GM12878 (cell line): ENCODE results near the gene CTR9. TPM values are rescaled to one million over a fixed set of nuclear protein-coding genes. Genes with fewer than 3 reads are reported as not detected.

Experiments
- ATAC-seq: fragments of 200-7000 bp; cut with Tn5 transposase; 3 replicates; pipeline ENCODE4 v1.9.1; 2020; ENCODE audit warnings: mild to moderate bottlenecking, moderate library complexity
- BruUV-seq: library from RNA; stranded (reverse); fragments of 400-500 nt; replicated peaks from 2 replicates; lab custom pipeline; 2021; lab: Mats Ljungman, UMichigan
- CTCF ChIA-PET: fragments of 300-600 bp; sonication (Branson Sonifier 250); formaldehyde crosslinking; extraction: SDS; loops from one replicate; lab custom pipeline; 2021; ENCODE audit warnings: inconsistent platforms; lab: Yijun Ruan, JAX
- POLR2A ChIA-PET: fragments of 350-600 bp; formaldehyde crosslinking; extraction: SDS; loops from one replicate; lab custom pipeline; 2021; ENCODE audit warnings: inconsistent platforms; lab: Charles Lee
- RAD21 ChIA-PET: fragments of 300-600 bp; sonication (Branson Sonifier 250); formaldehyde crosslinking; loops from one replicate; lab custom pipeline; 2023; ENCODE audit warnings: antibody characterized with exemption; ENCODE audit not compliant: unreplicated experiment; lab: Charles Lee
- SMC1A ChIA-PET: fragments of 300-600 bp; sonication (Branson Sonifier 250); formaldehyde crosslinking; loops from one replicate; lab custom pipeline; 2023; ENCODE audit not compliant: unreplicated experiment, uncharacterized antibody; lab: Charles Lee
- DNase-seq: peaks from one replicate; pipeline ENCODE4 v3.0.0-alpha.2; 2011; ENCODE audit warnings: low read depth, low spot score
- FAIRE-seq: peaks from 3 replicates; lab custom pipeline; 2011; peaks lifted over from hg19 to GRCh38; lab: Jason Lieb, UNC
- H2AFZ ChIP-seq: 2 replicates; pipeline ENCODE4 v1.6.0; 2011; ENCODE audit warnings: low read depth, low read length, control low read depth; ENCODE audit not compliant: control insufficient read depth
- H3K27ac ChIP-seq: 2 replicates; pipeline ENCODE4 v1.5.1; 2011; ENCODE audit warnings: control low read depth; ENCODE audit not compliant: control insufficient read depth, insufficient read depth
- H3K27me3 ChIP-seq, 2 experiments: replicated peaks in 1 of 2; 2 replicates each; pipeline versions ENCODE4 v1.6.0 to v1.6.1; 2011; ENCODE audit warnings: low read length in 1 of 2; ENCODE audit not compliant: control insufficient read depth in 2 of 2, insufficient read depth in 2 of 2
- H3K36me3 ChIP-seq, 2 experiments: 2 replicates each; pipeline ENCODE4 v1.5.1; 2011; ENCODE audit warnings: low read length in 1 of 2; ENCODE audit not compliant: control insufficient read depth in 2 of 2, insufficient read depth in 2 of 2
- H3K4me1 ChIP-seq: 2 replicates; pipeline ENCODE4 v1.6.1; 2011; ENCODE audit warnings: mild to moderate bottlenecking, low read length, moderate library complexity, mixed read lengths; ENCODE audit not compliant: control insufficient read depth, insufficient read depth
- H3K4me2 ChIP-seq: 2 replicates; pipeline ENCODE4 v1.6.0; 2011; ENCODE audit warnings: control low read depth; ENCODE audit not compliant: control insufficient read depth, insufficient read depth
- H3K4me3 ChIP-seq: fragments of 200-600 bp; sonication (generic); 2 replicates; pipeline ENCODE4 v1.5.1; 2016
- H3K79me2 ChIP-seq: 2 replicates; pipeline ENCODE4 v1.6.0; 2011; ENCODE audit warnings: low read length; ENCODE audit not compliant: control insufficient read depth, insufficient read depth
- H3K9ac ChIP-seq: 2 replicates; pipeline ENCODE4 v1.8.0; 2011; ENCODE audit warnings: low read length, control low read depth, mixed read lengths; ENCODE audit not compliant: control insufficient read depth, insufficient read depth
- H3K9me3 ChIP-seq: replicated peaks from 3 replicates; pipeline ENCODE4 v1.5.1; 2011; ENCODE audit warnings: mild to moderate bottlenecking, low read length; ENCODE audit not compliant: control insufficient read depth, insufficient read depth
- H4K20me1 ChIP-seq: 2 replicates; pipeline ENCODE4 v1.6.0; 2011; ENCODE audit not compliant: control insufficient read depth, insufficient read depth
- CBX5 ChIP-seq: sonication (generic); IDR thresholded peaks from 2 replicates; pipeline ENCODE4 v1.6.1; 2016; ENCODE audit warnings: low read depth, moderate library complexity, mild to moderate bottlenecking, inconsistent platforms
- GATAD2B ChIP-seq: fragments of 450-650 bp; conservative IDR thresholded peaks from 2 replicates; pipeline ENCODE4 v1.6.1; 2017; ENCODE audit warnings: low read depth, mild to moderate bottlenecking, moderate library complexity
- HDAC6 ChIP-seq: fragments of 200-600 bp; sonication (generic); IDR thresholded peaks from one replicate; pipeline ENCODE4 v1.8.0; 2017; ENCODE audit warnings: antibody characterized with exemption; ENCODE audit not compliant: unreplicated experiment
- JUNB ChIP-seq: IDR thresholded peaks from 2 replicates; pipeline ENCODE4 v1.6.1; 2016; ENCODE audit warnings: antibody characterized with exemption, mild to moderate bottlenecking
- RAD51 ChIP-seq: fragments of 450-650 bp; IDR thresholded peaks from 2 replicates; pipeline ENCODE4 v1.6.1; 2016; ENCODE audit warnings: moderate library complexity, mild to moderate bottlenecking, inconsistent platforms
- SP1 ChIP-seq: IDR thresholded peaks from one replicate; pipeline ENCODE4 v1.6.1; 2011; ENCODE audit warnings: low read depth, low read length
- TCF3 ChIP-seq: IDR thresholded peaks from 2 replicates; pipeline ENCODE4 v1.6.1; 2012; ENCODE audit warnings: low read depth, mild to moderate bottlenecking, low read length, borderline replicate concordance; ENCODE audit not compliant: insufficient read depth
- TCF7 ChIP-seq: IDR thresholded peaks from 2 replicates; pipeline ENCODE4 v1.6.1; 2014; ENCODE audit warnings: antibody characterized with exemption, borderline replicate concordance
- ZNF207 ChIP-seq: fragments of 450-650 bp; IDR thresholded peaks from 2 replicates; pipeline ENCODE4 v1.6.1; 2014; ENCODE audit warnings: antibody characterized with exemption, mild to moderate bottlenecking, borderline replicate concordance
- ZNF622 ChIP-seq: fragments of 450-650 bp; IDR thresholded peaks from 2 replicates; pipeline ENCODE4 v1.6.1; 2017; ENCODE audit warnings: mild to moderate bottlenecking, inconsistent platforms
- WGBS: methylation state at CpG from one replicate; pipeline ENCODE4 v1.1.6; 2016; ENCODE audit warnings: low lambda C conversion rate; ENCODE audit not compliant: insufficient replicate concordance, insufficient coverage; ENCODE audit errors: missing lambda C conversion rate; 5-methylcytosine and 5-hydroxymethylcytosine counted together
- in situ Hi-C: fragments of 300-500 bp; cut with MboI; formaldehyde crosslinking; loops from 9 replicates; pipeline ENCODE4 v1.14.3; 2018; ENCODE audit warnings: mixed read lengths
- intact Hi-C: fragments of 100-400 bp; cut with micrococcal nuclease; formaldehyde crosslinking; loops from one replicate; pipeline ENCODE4 v1.14.2; 2022; ENCODE audit not compliant: unreplicated experiment
- polyA plus RNA-seq, 11 experiments: library from polyadenylated mRNA; depleted of rRNA in 4 of 11; unstranded in 6 of 11; stranded (reverse) in 5 of 11; fragments of >200 nt; fragmentation: Nextera tagmentation in 4 of 11; fragmentation: Illumina TruSeq in 1 of 11; extraction: Ambion mirVana in 4 of 11; extraction: Trizol in 1 of 11; gene quantifications; 1 replicate in 1 of 11; 2 replicates in 10 of 11; pipeline versions ENCODE4 v1.2.1 to v1.2.3, GENCODE V29; 2011 to 2016; ENCODE audit warnings: inconsistent platforms in 2 of 11, missing spikeins in 2 of 11, low read depth in 1 of 11
- total RNA-seq, 4 experiments: library from RNA; depleted of rRNA in 3 of 4; stranded (reverse); fragments of >200 nt in 3 of 4; fragmentation: Illumina TruSeq in 1 of 4; extraction: Trizol in 1 of 4; gene quantifications; 2 replicates each; pipeline versions ENCODE4 v1.2.1 to v1.2.3, GENCODE V29; 2013 to 2021
- TF ChIP-seq, protein P1 (sequence below): IDR thresholded peaks from 2 replicates; pipeline ENCODE4 v1.6.1; 2012; ENCODE audit warnings: low read depth, low read length, improper control_type of control experiment
- TF ChIP-seq, protein P2 (sequence below): fragments of 450-650 bp; IDR thresholded peaks from 2 replicates; pipeline ENCODE4 v1.6.1; 2017; ENCODE audit warnings: mild to moderate bottlenecking, moderate library complexity

The CTR9 gene
- total and polyA plus RNA-seq, 10 of the 15 experiments (the other 5 are each of a cell fraction or from before 2014, with no cell fraction given) = 13.9 to 54.9 (median 28.9) TPM

DNA sequence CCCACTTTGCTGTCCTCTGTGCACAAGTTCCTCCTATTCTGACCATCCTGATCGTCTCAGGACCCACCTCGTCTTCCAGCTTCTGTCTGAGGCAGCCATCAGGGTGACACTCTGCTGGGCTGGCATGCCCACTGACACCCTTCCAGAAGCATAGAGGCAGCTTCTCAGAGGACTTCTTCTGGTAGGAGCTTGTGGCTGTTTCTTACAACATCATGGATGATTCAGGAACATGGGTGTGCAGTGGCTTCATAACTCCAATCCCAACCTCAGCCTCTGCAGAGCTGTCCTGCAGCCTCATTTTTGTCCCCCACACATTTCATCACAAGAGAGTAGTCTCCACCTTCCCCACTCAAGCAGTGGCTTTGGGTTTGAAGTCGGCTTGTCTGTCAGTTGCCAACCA lies 20.9 kb upstream of the CTR9 start:
- SMC1A ChIA-PET = interaction anchor here (0.9 to 2.2 kb wide), 3 partner anchors 62 to 324 kb away, joined by 3 to 11 read pairs (median 5); no protein-coding TSS in a partner anchor
- no peaks in the 10 kb centered on the region for H3K36me3 ChIP-seq
- POLR2A ChIA-PET = no interaction called here
- FAIRE-seq (no peak), DNase-seq (no peak), ATAC-seq (no peak)
- H3K79me2 ChIP-seq = no peaks in the 10 kb centered on the region
- H3K9me3 ChIP-seq = no peaks in the 10 kb centered on the region
- no peak overlapping the region for H3K9ac ChIP-seq
- RAD21 ChIA-PET = interaction anchor here (0.7 to 2.4 kb wide), 3 partner anchors 76 to 326 kb away, joined by 3 to 12 read pairs (median 3); no protein-coding TSS in a partner anchor
- WGBS = 4% methylated on average over 3 of the region's 3 CpGs
- in situ Hi-C loops = loop anchor here (10.0 kb wide), 2 partner anchors 105 to 525 kb away; no protein-coding TSS in a partner anchor
- H3K4me3 ChIP-seq = no peak overlapping the region
- intact Hi-C loops = no loop called here
- TF ChIP-seq TCF7 (no peak), CBX5 (no peak), RAD51 (no peak), GATAD2B (no peak), ZNF622 (no peak), JUNB (no peak), SP1 (no peak), ZNF207 (no peak), HDAC6 (no peak), TCF3 (no peak)
- TF ChIP-seq, protein P1, sequence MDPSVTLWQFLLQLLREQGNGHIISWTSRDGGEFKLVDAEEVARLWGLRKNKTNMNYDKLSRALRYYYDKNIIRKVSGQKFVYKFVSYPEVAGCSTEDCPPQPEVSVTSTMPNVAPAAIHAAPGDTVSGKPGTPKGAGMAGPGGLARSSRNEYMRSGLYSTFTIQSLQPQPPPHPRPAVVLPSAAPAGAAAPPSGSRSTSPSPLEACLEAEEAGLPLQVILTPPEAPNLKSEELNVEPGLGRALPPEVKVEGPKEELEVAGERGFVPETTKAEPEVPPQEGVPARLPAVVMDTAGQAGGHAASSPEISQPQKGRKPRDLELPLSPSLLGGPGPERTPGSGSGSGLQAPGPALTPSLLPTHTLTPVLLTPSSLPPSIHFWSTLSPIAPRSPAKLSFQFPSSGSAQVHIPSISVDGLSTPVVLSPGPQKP = no peak
- TF ChIP-seq, protein P2, sequence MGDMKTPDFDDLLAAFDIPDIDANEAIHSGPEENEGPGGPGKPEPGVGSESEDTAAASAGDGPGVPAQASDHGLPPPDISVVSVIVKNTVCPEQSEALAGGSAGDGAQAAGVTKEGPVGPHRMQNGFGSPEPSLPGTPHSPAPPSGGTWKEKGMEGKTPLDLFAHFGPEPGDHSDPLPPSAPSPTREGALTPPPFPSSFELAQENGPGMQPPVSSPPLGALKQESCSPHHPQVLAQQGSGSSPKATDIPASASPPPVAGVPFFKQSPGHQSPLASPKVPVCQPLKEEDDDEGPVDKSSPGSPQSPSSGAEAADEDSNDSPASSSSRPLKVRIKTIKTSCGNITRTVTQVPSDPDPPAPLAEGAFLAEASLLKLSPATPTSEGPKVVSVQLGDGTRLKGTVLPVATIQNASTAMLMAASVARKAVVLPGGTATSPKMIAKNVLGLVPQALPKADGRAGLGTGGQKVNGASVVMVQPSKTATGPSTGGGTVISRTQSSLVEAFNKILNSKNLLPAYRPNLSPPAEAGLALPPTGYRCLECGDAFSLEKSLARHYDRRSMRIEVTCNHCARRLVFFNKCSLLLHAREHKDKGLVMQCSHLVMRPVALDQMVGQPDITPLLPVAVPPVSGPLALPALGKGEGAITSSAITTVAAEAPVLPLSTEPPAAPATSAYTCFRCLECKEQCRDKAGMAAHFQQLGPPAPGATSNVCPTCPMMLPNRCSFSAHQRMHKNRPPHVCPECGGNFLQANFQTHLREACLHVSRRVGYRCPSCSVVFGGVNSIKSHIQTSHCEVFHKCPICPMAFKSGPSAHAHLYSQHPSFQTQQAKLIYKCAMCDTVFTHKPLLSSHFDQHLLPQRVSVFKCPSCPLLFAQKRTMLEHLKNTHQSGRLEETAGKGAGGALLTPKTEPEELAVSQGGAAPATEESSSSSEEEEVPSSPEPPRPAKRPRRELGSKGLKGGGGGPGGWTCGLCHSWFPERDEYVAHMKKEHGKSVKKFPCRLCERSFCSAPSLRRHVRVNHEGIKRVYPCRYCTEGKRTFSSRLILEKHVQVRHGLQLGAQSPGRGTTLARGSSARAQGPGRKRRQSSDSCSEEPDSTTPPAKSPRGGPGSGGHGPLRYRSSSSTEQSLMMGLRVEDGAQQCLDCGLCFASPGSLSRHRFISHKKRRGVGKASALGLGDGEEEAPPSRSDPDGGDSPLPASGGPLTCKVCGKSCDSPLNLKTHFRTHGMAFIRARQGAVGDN = no peak
- no peak overlapping the region for H3K27ac ChIP-seq
- H3K4me2 ChIP-seq = no peak overlapping the region
- CTCF ChIA-PET = interaction anchor here (0.9 to 2.9 kb wide), 4 partner anchors 76 to 316 kb away, joined by 3 to 11 read pairs (median 6); no protein-coding TSS in a partner anchor
- no peak overlapping the region for H2AFZ ChIP-seq
- BruUV-seq = no TSS peak
- H4K20me1 ChIP-seq = no peaks in the 10 kb centered on the region
- H3K4me1 ChIP-seq = peaks cover 6% of the 10 kb centered on the region
- H3K27me3 ChIP-seq = no peaks in the 10 kb centered on the region; a peak in 2 of 4 replicates
